HFF-Myc (cell line): ENCODE results near the gene HPX.
"Not testable (repeated sequence)": the region's sequence is repeated elsewhere in the genome, so short reads cannot be mapped to it uniquely, and the experiment has no call there.

ENCODE experiments used
- DNase-seq: peaks from one replicate; pipeline ENCODE4 v3.0.0-alpha.2; 2011; ENCODE audit warnings: low read depth; ENCODE audit errors: extremely low read depth
- H3K4me3 ChIP-seq: replicated peaks from 2 replicates; pipeline ENCODE4 v1.5.1; 2011; ENCODE audit warnings: low read depth, mild to moderate bottlenecking, control low read depth, low read length
- TF ChIP-seq, protein P1 (sequence below): IDR thresholded peaks from 2 replicates; pipeline ENCODE4 v1.5.1; 2012; ENCODE audit warnings: mild to moderate bottlenecking, low read depth, low read length, control low read depth; ENCODE audit errors: missing control alignments

Gene HPX

GRCh38 chr11:6397636-6398035 is 43.2 kb downstream of the HPX start:
- DNase-seq: no peak
- H3K4me3 ChIP-seq: no peak overlapping the region
- TF ChIP-seq, protein P1, sequence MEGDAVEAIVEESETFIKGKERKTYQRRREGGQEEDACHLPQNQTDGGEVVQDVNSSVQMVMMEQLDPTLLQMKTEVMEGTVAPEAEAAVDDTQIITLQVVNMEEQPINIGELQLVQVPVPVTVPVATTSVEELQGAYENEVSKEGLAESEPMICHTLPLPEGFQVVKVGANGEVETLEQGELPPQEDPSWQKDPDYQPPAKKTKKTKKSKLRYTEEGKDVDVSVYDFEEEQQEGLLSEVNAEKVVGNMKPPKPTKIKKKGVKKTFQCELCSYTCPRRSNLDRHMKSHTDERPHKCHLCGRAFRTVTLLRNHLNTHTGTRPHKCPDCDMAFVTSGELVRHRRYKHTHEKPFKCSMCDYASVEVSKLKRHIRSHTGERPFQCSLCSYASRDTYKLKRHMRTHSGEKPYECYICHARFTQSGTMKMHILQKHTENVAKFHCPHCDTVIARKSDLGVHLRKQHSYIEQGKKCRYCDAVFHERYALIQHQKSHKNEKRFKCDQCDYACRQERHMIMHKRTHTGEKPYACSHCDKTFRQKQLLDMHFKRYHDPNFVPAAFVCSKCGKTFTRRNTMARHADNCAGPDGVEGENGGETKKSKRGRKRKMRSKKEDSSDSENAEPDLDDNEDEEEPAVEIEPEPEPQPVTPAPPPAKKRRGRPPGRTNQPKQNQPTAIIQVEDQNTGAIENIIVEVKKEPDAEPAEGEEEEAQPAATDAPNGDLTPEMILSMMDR: no peak

GRCh38 chr11:6397156-6397555 is 43.6 kb downstream of the HPX start:
- no peak overlapping the region for H3K4me3 ChIP-seq
- TF ChIP-seq, protein P1: no peak
- DNase-seq: no peak

DNA sequence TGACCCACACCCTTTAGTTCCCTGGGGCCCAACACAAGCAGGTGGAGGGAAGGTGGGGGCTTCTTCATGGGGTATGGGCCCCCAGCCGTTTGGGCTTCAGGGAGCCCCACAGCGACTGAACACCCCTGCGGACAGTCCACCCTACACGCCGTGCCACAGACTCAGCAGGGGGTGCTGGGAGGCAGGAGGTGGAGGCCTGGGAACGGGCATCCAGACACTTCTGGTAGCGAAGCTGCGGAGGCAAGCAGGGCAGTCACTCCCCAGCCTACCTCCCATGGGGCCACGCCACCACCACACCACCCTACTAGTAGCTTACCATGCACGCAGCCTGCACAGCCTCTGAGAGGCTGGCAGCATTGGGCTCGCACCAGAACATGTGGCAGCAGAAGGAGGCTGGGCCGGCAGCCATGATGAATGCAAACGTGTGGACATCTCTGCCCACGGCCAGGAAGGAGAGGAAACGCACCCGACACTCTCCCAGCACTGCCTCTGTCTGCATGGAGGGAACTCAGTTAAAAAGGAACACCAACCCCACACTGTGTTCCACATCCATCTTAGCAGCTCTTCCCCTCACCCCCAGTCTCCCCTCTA is 45.2 kb downstream of the HPX start:
- H3K4me3 ChIP-seq: no peak overlapping the region
- no peak for DNase-seq
- TF ChIP-seq, protein P1: no peak

GRCh38 chr11:6393989-6394670 is 46.7 kb downstream of the HPX start:
- no peak overlapping the region for H3K4me3 ChIP-seq
- TF ChIP-seq, protein P1: no peak
- no peak for DNase-seq

DNA sequence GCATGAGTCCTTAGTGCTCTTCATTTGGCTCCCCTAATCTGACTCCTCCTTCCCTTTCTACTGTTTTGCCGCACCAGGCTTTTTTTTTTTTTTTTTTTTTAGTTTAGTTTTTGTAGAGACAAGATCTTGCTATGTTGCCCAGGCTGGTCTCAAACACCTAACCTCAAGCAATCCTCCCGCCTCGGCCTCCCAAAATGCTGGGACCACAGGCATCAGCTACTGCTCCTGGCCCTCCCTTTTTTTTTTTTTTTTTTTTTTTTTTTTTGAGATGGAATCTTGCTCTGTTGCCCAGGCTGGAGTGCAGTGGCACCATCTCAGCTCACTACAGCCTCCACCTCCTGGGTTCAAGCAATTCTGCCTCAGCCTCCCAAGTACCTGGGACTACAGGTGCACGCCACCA is 48.5 kb downstream of the HPX start:
- H3K4me3 ChIP-seq, DNase-seq: not testable (repeated sequence)

- no peak for DNase-seq
- TF ChIP-seq, protein P1: no peak
- no peak overlapping the region for H3K4me3 ChIP-seq
These were observed 49.2 kb downstream of the HPX start for GRCh38 chr11:6391537-6392134.

DNA sequence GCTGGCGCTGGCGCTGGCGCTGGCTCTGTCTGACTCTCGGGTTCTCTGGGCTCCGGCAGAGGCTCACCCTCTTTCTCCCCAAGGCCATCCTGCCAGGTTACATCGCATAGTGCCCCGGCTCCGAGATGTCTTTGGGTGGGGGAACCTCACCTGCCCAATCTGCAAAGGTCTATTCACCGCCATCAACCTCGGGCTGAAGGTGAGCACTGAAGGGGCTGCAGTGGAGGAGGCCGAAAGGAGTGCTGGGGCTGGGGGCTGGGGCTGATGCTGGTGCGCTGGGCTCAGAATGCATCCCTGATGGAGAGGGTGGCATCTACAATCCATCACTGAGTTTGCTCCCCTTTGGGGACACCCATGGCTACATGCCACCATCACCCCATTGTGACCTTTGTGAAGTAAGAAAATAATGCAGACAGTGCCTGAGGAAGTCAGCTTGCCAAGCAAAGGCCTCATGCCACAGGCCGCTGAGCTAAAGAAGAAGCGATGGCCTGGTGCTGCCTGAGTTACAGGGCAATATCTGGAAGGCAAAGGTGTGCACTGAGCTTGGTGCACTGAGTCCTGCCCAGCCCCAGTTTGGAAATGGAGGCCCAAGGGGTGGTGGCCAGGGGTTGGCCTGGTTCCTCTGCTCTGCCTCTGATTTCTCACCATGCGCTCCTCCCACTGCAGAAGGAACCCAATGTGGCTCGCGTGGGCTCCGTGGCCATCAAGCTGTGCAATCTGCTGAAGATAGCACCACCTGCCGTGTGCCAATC is 49.9 kb downstream of the HPX start:
- DNase-seq: no peak
- H3K4me3 ChIP-seq: peak overlapping the region; percentile 69

More for the DNA sequence above, 49.9 kb downstream of the HPX start:
- TF ChIP-seq, protein P1: no peak
